ENCODE data around the gene CHST2. TPM values are rescaled to one million over a fixed set of nuclear protein-coding genes. Genes with fewer than 3 reads are reported as not detected.

CHST2 gene
- total RNA-seq, 1 experiment from 2014 or later = 2.7 TPM

- DNase-seq (ENCODE audit: low spot score) = no peak
These were observed 21.4 kb upstream of the CHST2 start for GRCh38 chr3:143098032-143098764.

- DNase-seq (ENCODE audit: low spot score) = no peak
These were observed 20.4 kb upstream of the CHST2 start for GRCh38 chr3:143099210-143099609.

- no peak for DNase-seq (ENCODE audit: low spot score)
These were observed 19.9 kb upstream of the CHST2 start for GRCh38 chr3:143099690-143100089.

GRCh38 chr3:143100451-143100850 lies 19.1 kb upstream of the CHST2 start:
- DNase-seq (ENCODE audit: low spot score) = no peak

GRCh38 chr3:143101792-143102381 lies 17.7 kb upstream of the CHST2 start:
- DNase-seq (ENCODE audit: low spot score) = no peak

GRCh38 chr3:143103652-143104051 lies 15.9 kb upstream of the CHST2 start:
- no peak for DNase-seq (ENCODE audit: low spot score)

- no peak for DNase-seq (ENCODE audit: low spot score)
These were observed 14.4 kb upstream of the CHST2 start for GRCh38 chr3:143105170-143105569.

GRCh38 chr3:143109861-143110260 lies 9.7 kb upstream of the CHST2 start:
- no peak for DNase-seq (ENCODE audit: low spot score)

- no peak for DNase-seq (ENCODE audit: low spot score)
These were observed 9.2 kb upstream of the CHST2 start for GRCh38 chr3:143110371-143110770.

GRCh38 chr3:143118630-143119008 lies 952 bp upstream of the CHST2 start:
- DNase-seq (ENCODE audit: low spot score) = no peak

- DNase-seq (ENCODE audit: low spot score) = no peak
These were observed 574 bp downstream of the CHST2 start for GRCh38 chr3:143119974-143120715.

GRCh38 chr3:143120716-143121240 lies 1.2 kb downstream of the CHST2 start:
- no peak for DNase-seq (ENCODE audit: low spot score)

- DNase-seq (ENCODE audit: low spot score) = no peak
These were observed 1.9 kb downstream of the CHST2 start for GRCh38 chr3:143121241-143122088.

GRCh38 chr3:143122089-143122430 lies 2.5 kb downstream of the CHST2 start:
- DNase-seq (ENCODE audit: low spot score) = no peak

GRCh38 chr3:143122608-143123352 lies 3.2 kb downstream of the CHST2 start:
- DNase-seq (ENCODE audit: low spot score) = no peak

- DNase-seq (ENCODE audit: low spot score) = no peak
These were observed 3.9 kb downstream of the CHST2 start for GRCh38 chr3:143123353-143123984.

GRCh38 chr3:143124601-143125520 lies 5.3 kb downstream of the CHST2 start:
- DNase-seq (ENCODE audit: low spot score) = no peak

GRCh38 chr3:143127801-143128200 lies 8.2 kb downstream of the CHST2 start:
- DNase-seq (ENCODE audit: low spot score) = no peak

GRCh38 chr3:143128227-143128955 lies 8.8 kb downstream of the CHST2 start:
- DNase-seq (ENCODE audit: low spot score) = no peak

Data from A172 (cell line).